Activated naive CD8-positive, alpha-beta T cell treated with anti-CD3 and anti-CD28 coated beads for 36 hours (primary cell): Measurements from ENCODE around the gene AP1S2. TPM values are rescaled to one million over a fixed set of nuclear protein-coding genes. Genes with fewer than 3 reads are reported as not detected.
"Not testable (repeated sequence)": the region's sequence is repeated elsewhere in the genome, so short reads cannot be mapped to it uniquely, and the experiment has no call there.

Experiments used
- DNase-seq: peaks from one replicate; pipeline ENCODE4 v3.0.0; 2021
- H3K27ac Mint-ChIP-seq: one replicate; pipeline ENCODE4 v1.8.0; 2022; ENCODE audit warnings: mild to moderate bottlenecking, moderate library complexity, mixed read lengths
- H3K27me3 Mint-ChIP-seq: one replicate; pipeline ENCODE4 v1.8.0; 2022; ENCODE audit warnings: mild to moderate bottlenecking, mixed read lengths
- H3K36me3 Mint-ChIP-seq: one replicate; pipeline ENCODE4 v1.8.0; 2021; ENCODE audit warnings: mild to moderate bottlenecking, mixed read lengths
- H3K4me1 Mint-ChIP-seq: one replicate; pipeline ENCODE4 v1.8.0; 2021; ENCODE audit warnings: mixed read lengths
- H3K4me3 Mint-ChIP-seq: one replicate; pipeline ENCODE4 v1.8.0; 2022; ENCODE audit warnings: mild to moderate bottlenecking, moderate library complexity, mixed read lengths
- H3K9me3 Mint-ChIP-seq: one replicate; pipeline ENCODE4 v1.8.0; 2022; ENCODE audit warnings: mixed read lengths
- total RNA-seq, 2 experiments: library from RNA; stranded (reverse); gene quantifications; one replicate each; pipeline ENCODE4 v1.2.3, GENCODE V29; 2021

The AP1S2 gene
- total RNA-seq, 2 experiments from 2014 or later, result 29.4 to 33.0 TPM

GRCh38 chrX:15834827-15835595 lies 19.6 kb downstream of the AP1S2 start:
- no peaks in the 10 kb centered on the region for H3K9me3 Mint-ChIP-seq
- H3K4me1 Mint-ChIP-seq, result peaks cover 3% of the 10 kb centered on the region
- no peak overlapping the region for H3K4me3 Mint-ChIP-seq
- no peak overlapping the region for H3K27ac Mint-ChIP-seq
- DNase-seq, result no peak
- peaks cover 2% of the 10 kb centered on the region for H3K36me3 Mint-ChIP-seq
- no peaks in the 10 kb centered on the region for H3K27me3 Mint-ChIP-seq

- Mint-ChIP-seq H3K9me3 (no peaks in the 10 kb centered on the region), H3K4me3 (no peak overlapping the region), H3K27ac (no peak overlapping the region), H3K4me1 (peaks cover 7% of the 10 kb centered on the region), H3K36me3 (peaks cover 2% of the 10 kb centered on the region), H3K27me3 (no peaks in the 10 kb centered on the region)
- DNase-seq, result no peak
Measured at GRCh38 chrX:15834053-15834452, 20.6 kb downstream of the AP1S2 start.

GRCh38 chrX:15831347-15831746 lies 23.3 kb downstream of the AP1S2 start:
- peaks cover 14% of the 10 kb centered on the region for H3K4me1 Mint-ChIP-seq
- not testable (repeated sequence) for H3K9me3 Mint-ChIP-seq, H3K36me3 Mint-ChIP-seq, H3K27me3 Mint-ChIP-seq, DNase-seq, H3K27ac Mint-ChIP-seq, H3K4me3 Mint-ChIP-seq

GRCh38 chrX:15829217-15829616 lies 25.4 kb downstream of the AP1S2 start:
- Mint-ChIP-seq H3K27me3 (no peaks in the 10 kb centered on the region), H3K9me3 (no peaks in the 10 kb centered on the region), H3K36me3 (peaks cover 9% of the 10 kb centered on the region), H3K27ac (no peak overlapping the region), H3K4me3 (no peak overlapping the region), H3K4me1 (peaks cover 17% of the 10 kb centered on the region)
- DNase-seq, result no peak

- Mint-ChIP-seq H3K27ac (no peak overlapping the region), H3K36me3 (peaks cover 16% of the 10 kb centered on the region), H3K9me3 (no peaks in the 10 kb centered on the region), H3K4me3 (no peak overlapping the region), H3K27me3 (no peaks in the 10 kb centered on the region), H3K4me1 (peaks cover 18% of the 10 kb centered on the region)
- no peak for DNase-seq
Measured at GRCh38 chrX:15825936-15826335, 28.7 kb downstream of the AP1S2 start.

- Mint-ChIP-seq H3K27me3 (no peaks in the 10 kb centered on the region), H3K36me3 (peaks cover 25% of the 10 kb centered on the region), H3K4me1 (peaks cover 27% of the 10 kb centered on the region), H3K4me3 (no peak overlapping the region), H3K9me3 (no peaks in the 10 kb centered on the region), H3K27ac (no peak overlapping the region)
- no peak for DNase-seq
Measured at GRCh38 chrX:15822922-15823321, 31.7 kb downstream of the AP1S2 start.

- H3K27me3 Mint-ChIP-seq, result no peaks in the 10 kb centered on the region
- peak; percentile 33 for DNase-seq
- no peaks in the 10 kb centered on the region for H3K9me3 Mint-ChIP-seq
- H3K36me3 Mint-ChIP-seq, result peaks cover 32% of the 10 kb centered on the region
- peaks cover 40% of the 10 kb centered on the region for H3K4me1 Mint-ChIP-seq
- no peak overlapping the region for H3K4me3 Mint-ChIP-seq
- peak overlapping the region; percentile 86 for H3K27ac Mint-ChIP-seq
Measured at GRCh38 chrX:15820106-15821073, 34.2 kb downstream of the AP1S2 start.

- peaks cover 35% of the 10 kb centered on the region for H3K36me3 Mint-ChIP-seq
- H3K4me1 Mint-ChIP-seq, result peaks cover 55% of the 10 kb centered on the region
- peak overlapping the region; percentile 90 for H3K27ac Mint-ChIP-seq
- H3K9me3 Mint-ChIP-seq, result no peaks in the 10 kb centered on the region
- H3K4me3 Mint-ChIP-seq, result no peak overlapping the region
- H3K27me3 Mint-ChIP-seq, result no peaks in the 10 kb centered on the region
- peak; percentile 36 for DNase-seq
Measured at GRCh38 chrX:15816886-15817285, 37.7 kb downstream of the AP1S2 start.

- H3K9me3 Mint-ChIP-seq, result no peaks in the 10 kb centered on the region
- peak overlapping the region; percentile 90 for H3K27ac Mint-ChIP-seq
- H3K27me3 Mint-ChIP-seq, result no peaks in the 10 kb centered on the region
- no peak for DNase-seq
- H3K4me1 Mint-ChIP-seq, result peaks cover 55% of the 10 kb centered on the region
- no peak overlapping the region for H3K4me3 Mint-ChIP-seq
- H3K36me3 Mint-ChIP-seq, result peaks cover 33% of the 10 kb centered on the region
Measured at GRCh38 chrX:15816438-15816809, 38.2 kb downstream of the AP1S2 start.

- no peaks in the 10 kb centered on the region for H3K27me3 Mint-ChIP-seq
- peaks cover 29% of the 10 kb centered on the region for H3K36me3 Mint-ChIP-seq
- DNase-seq, result peak; percentile 26
- H3K4me1 Mint-ChIP-seq, result peaks cover 50% of the 10 kb centered on the region
- H3K4me3 Mint-ChIP-seq, result no peak overlapping the region
- H3K27ac Mint-ChIP-seq, result peak overlapping the region; percentile 90
- no peaks in the 10 kb centered on the region for H3K9me3 Mint-ChIP-seq
Measured at GRCh38 chrX:15815779-15816437, 38.7 kb downstream of the AP1S2 start.

GRCh38 chrX:15814771-15815365 lies 39.7 kb downstream of the AP1S2 start:
- peaks cover 23% of the 10 kb centered on the region for H3K36me3 Mint-ChIP-seq
- H3K27me3 Mint-ChIP-seq, result no peaks in the 10 kb centered on the region
- peaks cover 40% of the 10 kb centered on the region for H3K4me1 Mint-ChIP-seq
- no peak overlapping the region for H3K4me3 Mint-ChIP-seq
- H3K27ac Mint-ChIP-seq, result peak overlapping the region; percentile 72
- DNase-seq, result no peak
- no peaks in the 10 kb centered on the region for H3K9me3 Mint-ChIP-seq

- Mint-ChIP-seq H3K27me3 (no peaks in the 10 kb centered on the region), H3K4me1 (peaks cover 38% of the 10 kb centered on the region), H3K4me3 (no peak overlapping the region), H3K36me3 (peaks cover 24% of the 10 kb centered on the region), H3K9me3 (no peaks in the 10 kb centered on the region), H3K27ac (no peak overlapping the region)
- DNase-seq, result no peak
Measured at GRCh38 chrX:15813416-15813815, 41.2 kb downstream of the AP1S2 start.

- no peak overlapping the region for H3K27ac Mint-ChIP-seq
- H3K36me3 Mint-ChIP-seq, result peaks cover 21% of the 10 kb centered on the region
- H3K4me3 Mint-ChIP-seq, result no peak overlapping the region
- no peak for DNase-seq
- no peaks in the 10 kb centered on the region for H3K27me3 Mint-ChIP-seq
- no peaks in the 10 kb centered on the region for H3K9me3 Mint-ChIP-seq
- H3K4me1 Mint-ChIP-seq, result peaks cover 31% of the 10 kb centered on the region
Measured at GRCh38 chrX:15812192-15812938, 42.2 kb downstream of the AP1S2 start.

GRCh38 chrX:15808254-15808653 lies 46.4 kb downstream of the AP1S2 start:
- Mint-ChIP-seq H3K4me1 (peaks cover 5% of the 10 kb centered on the region), H3K4me3 (no peak overlapping the region), H3K9me3 (no peaks in the 10 kb centered on the region), H3K36me3 (peaks cover 13% of the 10 kb centered on the region), H3K27me3 (no peaks in the 10 kb centered on the region), H3K27ac (no peak overlapping the region)
- DNase-seq, result no peak
